PC-9 (cell line): ENCODE data around the gene NUCB1. TPM values are rescaled to one million over a fixed set of nuclear protein-coding genes. Genes with fewer than 3 reads are reported as not detected.
"Not testable (repeated sequence)": the region's sequence is repeated elsewhere in the genome, so short reads cannot be mapped to it uniquely, and the experiment has no call there.

Experiments used
- BruUV-seq: library from RNA; stranded (reverse); fragments of 400-500 nt; replicated peaks from 2 replicates; lab custom pipeline; 2021; lab: Mats Ljungman, UMichigan
- CTCF ChIA-PET: fragments of 300-600 bp; sonication (Branson Sonifier 250); formaldehyde crosslinking; loops from one replicate; lab custom pipeline; 2022; ENCODE audit warnings: antibody characterized with exemption; lab: Charles Lee
- POLR2A ChIA-PET: fragments of 300-600 bp; sonication (Branson Sonifier 250); formaldehyde crosslinking; loops from one replicate; lab custom pipeline; 2022; ENCODE audit warnings: antibody characterized with exemption; ENCODE audit not compliant: unreplicated experiment; lab: Charles Lee
- DNase-seq, 2 experiments: peaks; one replicate each; pipeline versions ENCODE4 v3.0.0 to v3.0.0-alpha.2; 2015 to 2022; ENCODE audit warnings: mixed read lengths in 1 of 2
- H2AFZ ChIP-seq: fragments of 200-600 bp; sonication (generic); 2 replicates; pipeline ENCODE4 v1.8.1; 2017; ENCODE audit warnings: antibody characterized with exemption
- H3F3A ChIP-seq: fragments of 200-600 bp; sonication (generic); 2 replicates; pipeline ENCODE4 v1.8.1; 2017; ENCODE audit warnings: antibody characterized with exemption, mild to moderate bottlenecking, low read depth; ENCODE audit not compliant: insufficient read depth
- H3K27ac ChIP-seq: fragments of 200-600 bp; sonication (generic); 2 replicates; pipeline ENCODE4 v1.6.1; 2016; ENCODE audit warnings: mixed run types
- H3K27me3 ChIP-seq: fragments of 200-600 bp; sonication (generic); 2 replicates; pipeline ENCODE4 v1.6.1; 2016; ENCODE audit warnings: low read depth, mixed run types; ENCODE audit not compliant: insufficient read depth
- H3K36me3 ChIP-seq: fragments of 200-600 bp; sonication (generic); 2 replicates; pipeline ENCODE4 v1.6.1; 2016; ENCODE audit warnings: low read depth, mixed run types
- H3K4me1 ChIP-seq: fragments of 200-600 bp; sonication (generic); replicated peaks from 2 replicates; pipeline ENCODE4 v1.6.1; 2016; ENCODE audit warnings: mixed run types; ENCODE audit not compliant: insufficient read depth
- H3K4me2 ChIP-seq: fragments of 200-600 bp; sonication (generic); 2 replicates; pipeline ENCODE4 v1.6.1; 2017; ENCODE audit warnings: mixed run types
- H3K4me3 ChIP-seq: fragments of 200-600 bp; sonication (generic); 2 replicates; pipeline ENCODE4 v1.6.1; 2016; ENCODE audit warnings: mixed run types
- H3K79me2 ChIP-seq: fragments of 200-600 bp; sonication (generic); 2 replicates; pipeline ENCODE4 v1.6.1; 2017; ENCODE audit warnings: low read depth, mixed run types
- H3K9me2 ChIP-seq: fragments of 200-600 bp; sonication (generic); 2 replicates; pipeline ENCODE4 v1.8.1; 2017; ENCODE audit warnings: mild to moderate bottlenecking; ENCODE audit not compliant: insufficient read depth
- H3K9me3 ChIP-seq: fragments of 200-600 bp; sonication (generic); 2 replicates; pipeline ENCODE4 v1.8.1; 2016; ENCODE audit warnings: low read depth; ENCODE audit not compliant: insufficient read depth
- H4K20me1 ChIP-seq: fragments of 200-600 bp; sonication (generic); 2 replicates; pipeline ENCODE4 v1.8.1; 2017; ENCODE audit not compliant: insufficient read depth
- CTCF ChIP-seq: fragments of 200-600 bp; sonication (generic); conservative IDR thresholded peaks from 2 replicates; pipeline ENCODE4 v1.6.1; 2017; ENCODE audit warnings: mixed run types, antibody characterized with exemption, mild to moderate bottlenecking, moderate library complexity
- EZH2 ChIP-seq: fragments of 200-600 bp; sonication (generic); IDR thresholded peaks from 2 replicates; pipeline ENCODE4 v1.8.0; 2017; ENCODE audit warnings: antibody characterized with exemption, low read depth
- intact Hi-C: fragments of 100-400 bp; cut with micrococcal nuclease; formaldehyde crosslinking; loops from one replicate; pipeline ENCODE4 v1.10.0; 2022; ENCODE audit not compliant: unreplicated experiment
- total RNA-seq: library from RNA; stranded (reverse); gene quantifications from 2 replicates; pipeline ENCODE4 v1.2.3, GENCODE V29; 2021

The NUCB1 gene
- total RNA-seq, 1 experiment from 2014 or later: 185 TPM

- Histone ChIP-seq H3K4me3 (no peak overlapping the region), H3F3A (peaks cover 32% of the 10 kb centered on the region), H3K79me2 (peaks cover 4% of the 10 kb centered on the region), H3K4me2 (no peak overlapping the region), H3K27me3 (no peaks in the 10 kb centered on the region), H3K9me3 (peaks cover 7% of the 10 kb centered on the region; the same call in 1 of the 2 replicates), H4K20me1 (peaks cover 9% of the 10 kb centered on the region), H3K27ac (no peak overlapping the region), H3K4me1 (no peaks in the 10 kb centered on the region), H3K9me2 (no peaks in the 10 kb centered on the region), H3K36me3 (peaks cover 5% of the 10 kb centered on the region; the same call in 1 of the 2 replicates), H2AFZ (no peak overlapping the region)
- intact Hi-C loops: no loop called here
- DNase-seq: no peak
- TF ChIP-seq EZH2 (no peak), CTCF (no peak)
- ChIA-PET CTCF (no interaction called here), POLR2A (interaction anchor here (0.6 to 0.7 kb wide), 3 partner anchors 10 to 389 kb away, joined by 3 to 5 read pairs (median 4); no protein-coding TSS in a partner anchor)
- no TSS peak for BruUV-seq
Observed at GRCh38 chr19:48881741-48882657, 18.1 kb upstream of the NUCB1 start.

- H3K27me3 ChIP-seq: no peaks in the 10 kb centered on the region
- no peak for DNase-seq
- H3F3A ChIP-seq: peaks cover 15% of the 10 kb centered on the region; the same call in 1 of the 2 replicates
- no peaks in the 10 kb centered on the region for H3K9me2 ChIP-seq
- H3K4me3 ChIP-seq: no peak overlapping the region
- peaks cover 7% of the 10 kb centered on the region; the same call in 1 of the 2 replicates for H3K9me3 ChIP-seq
- intact Hi-C loops: no loop called here
- no TSS peak for BruUV-seq
- no peak overlapping the region for H3K4me2 ChIP-seq
- peaks cover under 1% of the 10 kb centered on the region; the same call in 1 of the 2 replicates for H3K36me3 ChIP-seq
- H2AFZ ChIP-seq: no peak overlapping the region
- H4K20me1 ChIP-seq: no peaks in the 10 kb centered on the region
- no peak for TF ChIP-seq CTCF
- TF ChIP-seq EZH2: no peak
- H3K79me2 ChIP-seq: no peaks in the 10 kb centered on the region
- no peaks in the 10 kb centered on the region for H3K4me1 ChIP-seq
- CTCF ChIA-PET: no interaction called here
- POLR2A ChIA-PET: no interaction called here
- H3K27ac ChIP-seq: no peak overlapping the region
Observed at GRCh38 chr19:48883726-48884125, 16.4 kb upstream of the NUCB1 start.

- CTCF ChIA-PET: no interaction called here
- Histone ChIP-seq H3K4me2 (no peak overlapping the region), H3K9me2 (no peaks in the 10 kb centered on the region), H3K4me3 (no peak overlapping the region), H3K9me3 (no peaks in the 10 kb centered on the region), H3K4me1 (no peaks in the 10 kb centered on the region), H4K20me1 (no peaks in the 10 kb centered on the region), H3F3A (no peaks in the 10 kb centered on the region), H3K36me3 (no peaks in the 10 kb centered on the region), H2AFZ (no peak overlapping the region), H3K27ac (no peak overlapping the region), H3K27me3 (no peaks in the 10 kb centered on the region), H3K79me2 (no peaks in the 10 kb centered on the region)
- TF ChIP-seq CTCF (no peak), EZH2 (no peak)
- no TSS peak for BruUV-seq
- DNase-seq: no peak
- POLR2A ChIA-PET: no interaction called here
- intact Hi-C loops: no loop called here
Observed at GRCh38 chr19:48887861-48888612, 12.1 kb upstream of the NUCB1 start.

- H3K4me1 ChIP-seq, H3K9me3 ChIP-seq, BruUV-seq, CTCF ChIA-PET, intact Hi-C loops, H3K79me2 ChIP-seq, H3K4me3 ChIP-seq, H3F3A ChIP-seq, H2AFZ ChIP-seq, DNase-seq, H4K20me1 ChIP-seq, H3K27ac ChIP-seq, H3K9me2 ChIP-seq, H3K4me2 ChIP-seq, H3K27me3 ChIP-seq, POLR2A ChIA-PET, H3K36me3 ChIP-seq: not testable (repeated sequence)
Observed at GRCh38 chr19:48889496-48889895, 10.6 kb upstream of the NUCB1 start.
